Activated CD8-positive, alpha-beta T cell treated with anti-CD3 and anti-CD28 coated beads for 36 hours (primary cell): Measurements from ENCODE around the gene FSTL4. TPM values are rescaled to one million over a fixed set of nuclear protein-coding genes. Genes with fewer than 3 reads are reported as not detected.

Source experiments
- ATAC-seq: fragments of 200-7000 bp; cut with Tn5 transposase; one replicate; pipeline ENCODE4 v1.10.0; 2021; ENCODE audit warnings: mild to moderate bottlenecking, moderate library complexity
- CTCF ChIA-PET: fragments of 350-600 bp; sonication (Branson Sonifier 250); formaldehyde crosslinking; loops from one replicate; lab custom pipeline; 2021; ENCODE audit warnings: antibody characterized with exemption; lab: Charles Lee
- POLR2A ChIA-PET: fragments of 350-600 bp; sonication (Branson Sonifier 250); formaldehyde crosslinking; loops from one replicate; lab custom pipeline; 2021; ENCODE audit warnings: antibody characterized with exemption; lab: Charles Lee
- DNase-seq: peaks from one replicate; pipeline ENCODE4 v3.0.0-alpha.2; 2020
- H3K27ac Mint-ChIP-seq: one replicate; pipeline ENCODE4 v1.8.0; 2021; ENCODE audit warnings: mild to moderate bottlenecking, mixed read lengths
- H3K27me3 Mint-ChIP-seq: one replicate; pipeline ENCODE4 v1.8.0; 2021; ENCODE audit warnings: mixed read lengths
- H3K36me3 Mint-ChIP-seq: one replicate; pipeline ENCODE4 v1.8.0; 2021; ENCODE audit warnings: low read depth, mixed read lengths
- H3K4me1 Mint-ChIP-seq: one replicate; pipeline ENCODE4 v1.8.0; 2021; ENCODE audit warnings: low read depth, mixed read lengths
- H3K4me3 Mint-ChIP-seq: one replicate; pipeline ENCODE4 v1.8.0; 2021; ENCODE audit warnings: mild to moderate bottlenecking, moderate library complexity, mixed read lengths
- H3K9me3 Mint-ChIP-seq: one replicate; pipeline ENCODE4 v1.8.0; 2021; ENCODE audit warnings: mixed read lengths
- intact Hi-C: fragments of 100-400 bp; cut with micrococcal nuclease; formaldehyde crosslinking; loops from one replicate; pipeline ENCODE4 v1.10.0; 2022
- total RNA-seq, 2 experiments: library from RNA; stranded (reverse); gene quantifications; one replicate each; pipeline ENCODE4 v1.2.3, GENCODE V29; 2021
- TF ChIP-seq, protein P1 (sequence below): fragments of 200-600 bp; IDR thresholded peaks from one replicate; pipeline ENCODE4 v1.8.0; 2022; ENCODE audit warnings: antibody characterized with exemption, mild to moderate bottlenecking

Gene FSTL4
- total RNA-seq, 2 experiments from 2014 or later: not detected

DNA sequence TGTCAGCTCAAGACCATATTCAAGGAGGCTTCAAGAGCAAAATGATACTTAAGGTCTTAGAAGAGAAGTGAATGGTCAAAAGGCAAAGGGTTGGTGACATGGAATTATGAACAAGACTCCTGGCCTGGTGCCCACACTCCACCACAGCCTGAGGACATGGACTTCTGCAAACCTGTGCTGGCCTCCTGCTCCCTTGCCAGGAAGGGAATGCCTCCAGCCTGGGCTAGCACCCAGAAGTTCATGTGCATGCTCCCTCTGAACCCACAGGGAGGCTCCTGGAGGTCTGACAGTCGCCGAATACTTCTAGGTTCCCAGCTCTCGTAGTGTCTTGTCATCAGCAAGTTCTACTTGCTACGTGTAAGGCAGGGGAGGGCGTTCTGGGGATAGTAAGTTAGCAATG, 156.7 kb downstream of the FSTL4 start:
- Mint-ChIP-seq H3K27me3 (peaks cover 2% of the 10 kb centered on the region), H3K4me3 (no peak overlapping the region), H3K9me3 (no peaks in the 10 kb centered on the region), H3K4me1 (no peaks in the 10 kb centered on the region), H3K27ac (no peak overlapping the region), H3K36me3 (no peaks in the 10 kb centered on the region)
- no peak for DNase-seq
- CTCF ChIA-PET: interaction anchor here (1.1 kb wide), 1 partner anchor 32 kb away, joined by 7 read pairs; no protein-coding TSS in a partner anchor
- TF ChIP-seq, protein P1, sequence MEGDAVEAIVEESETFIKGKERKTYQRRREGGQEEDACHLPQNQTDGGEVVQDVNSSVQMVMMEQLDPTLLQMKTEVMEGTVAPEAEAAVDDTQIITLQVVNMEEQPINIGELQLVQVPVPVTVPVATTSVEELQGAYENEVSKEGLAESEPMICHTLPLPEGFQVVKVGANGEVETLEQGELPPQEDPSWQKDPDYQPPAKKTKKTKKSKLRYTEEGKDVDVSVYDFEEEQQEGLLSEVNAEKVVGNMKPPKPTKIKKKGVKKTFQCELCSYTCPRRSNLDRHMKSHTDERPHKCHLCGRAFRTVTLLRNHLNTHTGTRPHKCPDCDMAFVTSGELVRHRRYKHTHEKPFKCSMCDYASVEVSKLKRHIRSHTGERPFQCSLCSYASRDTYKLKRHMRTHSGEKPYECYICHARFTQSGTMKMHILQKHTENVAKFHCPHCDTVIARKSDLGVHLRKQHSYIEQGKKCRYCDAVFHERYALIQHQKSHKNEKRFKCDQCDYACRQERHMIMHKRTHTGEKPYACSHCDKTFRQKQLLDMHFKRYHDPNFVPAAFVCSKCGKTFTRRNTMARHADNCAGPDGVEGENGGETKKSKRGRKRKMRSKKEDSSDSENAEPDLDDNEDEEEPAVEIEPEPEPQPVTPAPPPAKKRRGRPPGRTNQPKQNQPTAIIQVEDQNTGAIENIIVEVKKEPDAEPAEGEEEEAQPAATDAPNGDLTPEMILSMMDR: no peak
- intact Hi-C loops: loop anchor here (5.0 kb wide), 1 partner anchor 88 kb away; no protein-coding TSS in a partner anchor
- POLR2A ChIA-PET: interaction anchor here (1.3 kb wide), 1 partner anchor 38 kb away, joined by 3 read pairs; no protein-coding TSS in a partner anchor
- ATAC-seq: no peak

DNA sequence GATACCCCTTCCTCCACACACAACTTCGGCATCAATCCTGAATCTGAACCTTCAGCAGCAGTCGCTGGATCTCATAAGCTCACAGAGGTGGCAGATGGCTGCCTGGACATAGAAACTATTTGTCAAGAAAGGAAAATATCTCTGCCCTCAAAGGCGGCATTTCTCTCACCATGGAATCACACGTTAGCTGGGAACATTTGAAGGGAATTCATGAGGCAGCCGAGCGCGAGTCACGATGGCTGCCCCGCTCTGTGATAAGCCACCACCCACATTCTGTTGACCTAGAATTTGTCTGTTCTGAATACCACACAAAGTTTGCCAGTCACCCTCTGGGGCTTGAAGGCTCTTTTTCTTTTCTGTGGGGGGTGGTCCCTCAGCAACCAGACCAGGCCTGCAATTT, 157.9 kb downstream of the FSTL4 start:
- CTCF ChIA-PET: no interaction called here
- intact Hi-C loops: no loop called here
- H3K36me3 Mint-ChIP-seq: no peaks in the 10 kb centered on the region
- no peak overlapping the region for H3K4me3 Mint-ChIP-seq
- peaks cover 2% of the 10 kb centered on the region for H3K27me3 Mint-ChIP-seq
- POLR2A ChIA-PET: interaction anchor here (0.7 kb wide), 1 partner anchor 71 kb away, joined by 3 read pairs; no protein-coding TSS in a partner anchor
- H3K9me3 Mint-ChIP-seq: no peaks in the 10 kb centered on the region
- no peaks in the 10 kb centered on the region for H3K4me1 Mint-ChIP-seq
- ATAC-seq (no peak), DNase-seq (no peak)
- TF ChIP-seq, protein P1: no peak
- H3K27ac Mint-ChIP-seq: no peak overlapping the region

DNA sequence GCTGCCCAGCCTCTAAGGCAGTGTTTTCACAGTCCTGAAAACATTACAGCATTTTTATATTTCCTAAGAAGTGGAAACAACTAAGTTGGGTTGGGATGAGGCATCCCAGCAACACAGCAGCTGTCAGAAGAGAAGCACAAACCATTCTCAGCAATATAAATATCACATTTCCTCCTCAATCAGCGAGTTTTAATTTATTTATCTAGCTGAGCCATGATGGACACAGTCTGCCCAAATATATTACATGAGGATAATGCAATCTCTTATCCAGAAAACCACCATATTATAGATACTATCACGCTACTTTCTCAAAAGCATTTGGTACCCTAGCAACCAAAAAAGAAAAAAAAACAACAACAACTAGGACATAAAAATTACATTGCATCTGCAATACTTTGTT, 158.5 kb downstream of the FSTL4 start:
- ChIA-PET POLR2A (interaction anchor here (0.7 kb wide), 1 partner anchor 70 kb away, joined by 3 read pairs; no protein-coding TSS in a partner anchor), CTCF (no interaction called here)
- TF ChIP-seq, protein P1: no peak
- H3K4me3 Mint-ChIP-seq: no peak overlapping the region
- no peak overlapping the region for H3K27ac Mint-ChIP-seq
- intact Hi-C loops: no loop called here
- H3K4me1 Mint-ChIP-seq: no peaks in the 10 kb centered on the region
- ATAC-seq (no peak), DNase-seq (no peak)
- H3K27me3 Mint-ChIP-seq: peaks cover 2% of the 10 kb centered on the region
- H3K9me3 Mint-ChIP-seq: no peaks in the 10 kb centered on the region
- H3K36me3 Mint-ChIP-seq: no peaks in the 10 kb centered on the region

DNA sequence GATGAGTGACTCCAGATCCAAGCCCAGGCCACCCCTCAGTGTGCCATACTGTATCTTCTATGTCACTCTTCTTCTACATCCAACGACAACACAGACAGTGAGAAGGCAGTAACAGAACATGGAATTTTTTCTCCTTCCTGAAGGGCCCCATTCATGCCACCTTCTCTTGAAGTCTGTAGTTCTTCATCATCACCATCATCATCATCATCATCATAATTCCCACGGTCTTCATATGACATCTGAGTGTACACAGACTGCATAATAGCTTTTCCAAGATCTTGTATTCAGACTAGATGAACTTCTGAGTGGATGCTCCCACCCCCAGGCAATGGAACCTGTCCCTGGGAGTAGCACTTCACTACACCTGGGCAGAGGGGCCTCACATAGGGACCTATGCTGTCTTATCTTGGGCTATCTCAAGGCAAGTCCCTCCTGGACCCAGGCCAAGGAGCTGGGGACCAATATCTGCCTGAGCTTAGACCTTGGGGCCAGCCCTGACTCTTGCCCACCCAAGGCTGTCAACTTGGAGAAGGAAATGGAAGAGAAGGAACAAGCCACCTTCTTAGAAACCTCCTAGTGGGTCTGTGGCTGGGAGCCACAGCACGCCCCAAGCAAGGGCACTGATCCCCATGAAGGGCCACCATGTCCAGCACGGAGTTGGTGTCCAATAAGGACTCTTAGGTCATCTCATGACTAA, 159.1 kb downstream of the FSTL4 start:
- Mint-ChIP-seq H3K4me3 (no peak overlapping the region), H3K27ac (no peak overlapping the region)

DNA sequence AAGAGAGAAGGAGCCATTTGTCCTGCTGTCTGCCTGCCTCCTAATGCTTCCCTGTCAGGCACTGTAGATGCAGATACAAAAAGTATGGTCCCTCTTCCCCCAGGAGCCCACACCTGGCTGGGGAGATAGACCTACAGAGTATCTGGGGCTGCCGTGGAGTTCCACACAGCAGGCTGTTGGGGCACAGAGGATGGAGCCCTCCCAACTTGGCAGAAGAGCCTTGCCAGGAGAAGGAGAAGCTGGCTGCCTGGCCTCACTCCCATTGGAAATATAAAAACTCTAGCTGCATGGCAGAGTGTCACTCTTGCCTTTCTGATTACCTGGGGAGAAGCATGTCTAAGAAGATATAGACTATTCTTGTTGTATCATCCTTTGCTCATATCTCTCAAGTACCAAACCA, 160.4 kb downstream of the FSTL4 start:
- TF ChIP-seq, protein P1: no peak
- intact Hi-C loops: no loop called here
- no peak for ATAC-seq
- H3K36me3 Mint-ChIP-seq: no peaks in the 10 kb centered on the region
- POLR2A ChIA-PET: no interaction called here
- no peak overlapping the region for H3K4me3 Mint-ChIP-seq
- peaks cover 2% of the 10 kb centered on the region for H3K27me3 Mint-ChIP-seq
- H3K4me1 Mint-ChIP-seq: no peaks in the 10 kb centered on the region
- no peak for DNase-seq
- no peak overlapping the region for H3K27ac Mint-ChIP-seq
- H3K9me3 Mint-ChIP-seq: no peaks in the 10 kb centered on the region
- CTCF ChIA-PET: no interaction called here

More for the DNA sequence above, 159.1 kb downstream of the FSTL4 start:
- ATAC-seq (no peak), DNase-seq (no peak)
- no peaks in the 10 kb centered on the region for H3K36me3 Mint-ChIP-seq
- TF ChIP-seq, protein P1: no peak
- ChIA-PET CTCF (no interaction called here), POLR2A (no interaction called here)
- no peaks in the 10 kb centered on the region for H3K4me1 Mint-ChIP-seq
- intact Hi-C loops: no loop called here
- H3K9me3 Mint-ChIP-seq: no peaks in the 10 kb centered on the region
- H3K27me3 Mint-ChIP-seq: peaks cover 2% of the 10 kb centered on the region
